WTC11 (cell line): Measurements from ENCODE around the gene ARHGAP10. TPM values are rescaled to one million over a fixed set of nuclear protein-coding genes. Genes with fewer than 3 reads are reported as not detected.

Experiments used
- ATAC-seq: fragments of 200-7000 bp; cut with Tn5 transposase; 2 replicates; pipeline ENCODE4 v1.10.0; 2021; ENCODE audit warnings: mild to moderate bottlenecking, moderate library complexity
- CTCF ChIA-PET: fragments of 300-600 bp; sonication (Branson Sonifier 250); formaldehyde crosslinking; loops from one replicate; lab custom pipeline; 2021; ENCODE audit warnings: antibody characterized with exemption; lab: Charles Lee
- POLR2A ChIA-PET: fragments of 350-600 bp; sonication (Branson Sonifier 250); formaldehyde crosslinking; loops from one replicate; lab custom pipeline; 2021; ENCODE audit warnings: antibody characterized with exemption; lab: Charles Lee
- DNase-seq: peaks from one replicate; pipeline ENCODE4 v3.0.0; 2021; ENCODE audit warnings: low spot score
- H3K27ac Mint-ChIP-seq: 2 replicates; pipeline ENCODE4 v1.8.0; 2021; ENCODE audit warnings: mixed read lengths
- H3K27me3 Mint-ChIP-seq: 2 replicates; pipeline ENCODE4 v1.8.0; 2021; ENCODE audit warnings: low read depth, mild to moderate bottlenecking, moderate library complexity, mixed read lengths
- H3K36me3 Mint-ChIP-seq: 2 replicates; pipeline ENCODE4 v1.8.0; 2021; ENCODE audit warnings: mixed read lengths
- H3K4me1 Mint-ChIP-seq: 2 replicates; pipeline ENCODE4 v1.8.0; 2022; ENCODE audit warnings: mixed read lengths
- H3K4me3 Mint-ChIP-seq: 2 replicates; pipeline ENCODE4 v1.8.0; 2021; ENCODE audit warnings: mild to moderate bottlenecking, moderate library complexity, mixed read lengths
- H3K9me3 Mint-ChIP-seq: 2 replicates; pipeline ENCODE4 v1.8.0; 2021; ENCODE audit warnings: mixed read lengths
- ATF1 ChIP-seq: sonication (generic); formaldehyde crosslinking; IDR thresholded peaks from 2 replicates; pipeline ENCODE4 v1.8.1; 2023; ENCODE audit warnings: mild to moderate bottlenecking, moderate library complexity, missing genetic modification reagents
- ATF2 ChIP-seq: sonication (generic); formaldehyde crosslinking; IDR thresholded peaks from 2 replicates; pipeline ENCODE4 v1.8.1; 2022; ENCODE audit warnings: low read depth, missing genetic modification reagents, borderline replicate concordance
- CTCF ChIP-seq: fragments of 200-600 bp; IDR thresholded peaks from 2 replicates; pipeline ENCODE4 v1.8.0; 2022; ENCODE audit warnings: antibody characterized with exemption
- FOXJ3 ChIP-seq: sonication (generic); formaldehyde crosslinking; IDR thresholded peaks from 2 replicates; pipeline ENCODE4 v1.9.0; 2021; ENCODE audit warnings: missing genetic modification reagents, mild to moderate bottlenecking, borderline replicate concordance
- FOXP4 ChIP-seq: sonication (generic); formaldehyde crosslinking; IDR thresholded peaks from 2 replicates; pipeline ENCODE4 v1.8.0; 2022; ENCODE audit warnings: mild to moderate bottlenecking, missing genetic modification reagents
- GTF2I ChIP-seq: fragments of 250-450 bp; sonication (Bioruptor Pico); conservative IDR thresholded peaks from 2 replicates; pipeline ENCODE4 v1.4.0; 2021; ENCODE audit warnings: mild to moderate bottlenecking
- HMGXB4 ChIP-seq: sonication (generic); formaldehyde crosslinking; IDR thresholded peaks from 2 replicates; pipeline ENCODE4 v1.8.1; 2023; ENCODE audit warnings: mild to moderate bottlenecking, moderate library complexity, missing genetic modification reagents
- MYBL2 ChIP-seq: sonication (generic); formaldehyde crosslinking; IDR thresholded peaks from 2 replicates; pipeline ENCODE4 v1.8.1; 2023; ENCODE audit warnings: mild to moderate bottlenecking, moderate library complexity, missing genetic modification reagents
- NFYB ChIP-seq: sonication (generic); formaldehyde crosslinking; conservative IDR thresholded peaks from 2 replicates; pipeline ENCODE4 v1.8.0; 2022; ENCODE audit warnings: low read depth, missing genetic modification reagents
- NR3C1 ChIP-seq: sonication (generic); formaldehyde crosslinking; conservative IDR thresholded peaks from 2 replicates; pipeline ENCODE4 v1.8.1; 2023; ENCODE audit warnings: low read depth, mild to moderate bottlenecking, missing genetic modification reagents
- PREB ChIP-seq: sonication (generic); formaldehyde crosslinking; IDR thresholded peaks from 2 replicates; pipeline ENCODE4 v1.8.1; 2022; ENCODE audit warnings: mild to moderate bottlenecking, missing genetic modification reagents, moderate library complexity, borderline replicate concordance
- SMAD3 ChIP-seq: sonication (generic); formaldehyde crosslinking; IDR thresholded peaks from 2 replicates; pipeline ENCODE4 v1.8.0; 2022; ENCODE audit warnings: missing genetic modification reagents, mild to moderate bottlenecking, borderline replicate concordance
- TCF7 ChIP-seq: sonication (generic); formaldehyde crosslinking; IDR thresholded peaks from 2 replicates; pipeline ENCODE4 v1.8.0; 2022; ENCODE audit warnings: mild to moderate bottlenecking, low read depth, missing genetic modification reagents, moderate library complexity
- ZNF219 ChIP-seq: sonication (generic); formaldehyde crosslinking; IDR thresholded peaks from 2 replicates; pipeline ENCODE4 v1.8.0; 2023; ENCODE audit warnings: missing genetic modification reagents, mild to moderate bottlenecking, borderline replicate concordance
- ZNF281 ChIP-seq: sonication (generic); formaldehyde crosslinking; IDR thresholded peaks from 2 replicates; pipeline ENCODE4 v1.8.0; 2023; ENCODE audit warnings: mild to moderate bottlenecking, missing genetic modification reagents
- ZNF317 ChIP-seq: sonication (generic); formaldehyde crosslinking; IDR thresholded peaks from 2 replicates; pipeline ENCODE4 v1.8.1; 2023; ENCODE audit warnings: low read depth, mild to moderate bottlenecking, moderate library complexity, missing genetic modification reagents, borderline replicate concordance
- ZNF532 ChIP-seq: fragments of 250-450 bp; sonication (Bioruptor Pico); IDR thresholded peaks from 2 replicates; pipeline ENCODE4 v1.9.0; 2021; ENCODE audit warnings: mild to moderate bottlenecking, borderline replicate concordance
- total RNA-seq: library from RNA; stranded (reverse); gene quantifications from 3 replicates; pipeline ENCODE4 v1.2.3, GENCODE V29; 2021

Gene ARHGAP10
- total RNA-seq, 1 experiment from 2014 or later, result 9.6 TPM

GRCh38 chr4:147847751-147848590 lies 116.1 kb downstream of the ARHGAP10 start (continued):
- TF ChIP-seq FOXP4 (CRISPR knock-in tag), result no peak
- TF ChIP-seq HMGXB4 (CRISPR knock-in tag), result no peak

GRCh38 chr4:147848634-147849033 lies 116.7 kb downstream of the ARHGAP10 start:
- Mint-ChIP-seq H3K27ac (no peak overlapping the region), H3K4me3 (no peak overlapping the region), H3K9me3 (peaks cover 10% of the 10 kb centered on the region), H3K4me1 (peaks cover 4% of the 10 kb centered on the region; the same call in 1 of the 2 replicates), H3K36me3 (peaks cover 10% of the 10 kb centered on the region), H3K27me3 (no peaks in the 10 kb centered on the region)
- DNase-seq (no peak), ATAC-seq (no peak)
- POLR2A ChIA-PET, result no interaction called here
- CTCF ChIA-PET, result interaction anchor here (3.3 kb wide), 1 partner anchor 18 kb away, joined by 18 read pairs; no protein-coding TSS in a partner anchor
- TF ChIP-seq FOXJ3 (CRISPR knock-in tag) (no peak), NFYB (CRISPR knock-in tag) (no peak), TCF7 (no peak), SMAD3 (CRISPR knock-in tag) (no peak), ZNF317 (CRISPR knock-in tag) (no peak), CTCF (no peak), ZNF532 (CRISPR knock-in tag) (no peak), ZNF219 (CRISPR knock-in tag) (no peak), ATF2 (CRISPR knock-in tag) (no peak), MYBL2 (CRISPR knock-in tag) (no peak), NR3C1 (CRISPR knock-in tag) (no peak), PREB (CRISPR knock-in tag) (no peak), ATF1 (CRISPR knock-in tag) (no peak), ZNF281 (CRISPR knock-in tag) (no peak), GTF2I (CRISPR knock-in tag) (no peak)
